ENCODE data around the gene LAMP1. TPM values are rescaled to one million over a fixed set of nuclear protein-coding genes. Genes with fewer than 3 reads are reported as not detected.

Gene LAMP1
- total RNA-seq, 1 donor from 2014 or later, result 413 TPM

DNA sequence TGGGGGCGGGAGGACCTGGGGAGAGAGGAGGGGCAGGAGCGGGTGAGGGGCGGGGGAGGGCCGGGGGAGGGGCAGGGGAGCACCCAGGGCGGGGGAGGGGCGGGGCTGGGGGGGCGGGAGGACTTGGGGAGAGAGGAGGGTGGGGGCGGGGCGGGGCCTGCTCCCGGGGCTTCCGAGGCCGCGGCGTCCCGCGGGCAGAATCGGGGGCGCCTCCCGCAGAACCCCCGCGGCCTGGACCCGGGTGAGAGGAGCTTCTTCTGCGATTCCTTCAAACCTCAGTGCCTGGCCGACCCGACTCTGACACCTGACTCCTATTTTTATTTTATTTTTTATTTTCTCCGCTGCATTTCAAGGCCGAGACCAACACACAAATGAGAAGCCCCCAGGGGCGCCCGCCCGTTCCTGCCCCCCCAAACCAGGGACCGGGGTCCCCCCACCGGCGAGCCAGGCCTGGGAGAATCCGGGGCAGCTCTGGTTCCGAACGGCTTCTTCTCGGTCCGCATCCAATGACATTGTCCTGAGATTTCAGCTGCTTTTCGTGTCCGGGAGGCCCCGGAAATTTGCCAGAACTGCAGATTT, 67.4 kb downstream of the LAMP1 start:
- H3K4me1 Mint-ChIP-seq (ENCODE audit: unreplicated experiment), result peaks cover 2% of the 10 kb centered on the region
- H3K9me3 Mint-ChIP-seq (ENCODE audit: unreplicated experiment), result no peaks in the 10 kb centered on the region
- H3K4me3 Mint-ChIP-seq (ENCODE audit: unreplicated experiment), result peak overlapping the region; percentile 26
- H3K27ac Mint-ChIP-seq (ENCODE audit: unreplicated experiment), result no peak overlapping the region
- no peak for DNase-seq (ENCODE audit: extremely low spot score, unreplicated experiment)
- no peaks in the 10 kb centered on the region for H3K36me3 Mint-ChIP-seq (ENCODE audit: unreplicated experiment)
- TF ChIP-seq, protein P1, sequence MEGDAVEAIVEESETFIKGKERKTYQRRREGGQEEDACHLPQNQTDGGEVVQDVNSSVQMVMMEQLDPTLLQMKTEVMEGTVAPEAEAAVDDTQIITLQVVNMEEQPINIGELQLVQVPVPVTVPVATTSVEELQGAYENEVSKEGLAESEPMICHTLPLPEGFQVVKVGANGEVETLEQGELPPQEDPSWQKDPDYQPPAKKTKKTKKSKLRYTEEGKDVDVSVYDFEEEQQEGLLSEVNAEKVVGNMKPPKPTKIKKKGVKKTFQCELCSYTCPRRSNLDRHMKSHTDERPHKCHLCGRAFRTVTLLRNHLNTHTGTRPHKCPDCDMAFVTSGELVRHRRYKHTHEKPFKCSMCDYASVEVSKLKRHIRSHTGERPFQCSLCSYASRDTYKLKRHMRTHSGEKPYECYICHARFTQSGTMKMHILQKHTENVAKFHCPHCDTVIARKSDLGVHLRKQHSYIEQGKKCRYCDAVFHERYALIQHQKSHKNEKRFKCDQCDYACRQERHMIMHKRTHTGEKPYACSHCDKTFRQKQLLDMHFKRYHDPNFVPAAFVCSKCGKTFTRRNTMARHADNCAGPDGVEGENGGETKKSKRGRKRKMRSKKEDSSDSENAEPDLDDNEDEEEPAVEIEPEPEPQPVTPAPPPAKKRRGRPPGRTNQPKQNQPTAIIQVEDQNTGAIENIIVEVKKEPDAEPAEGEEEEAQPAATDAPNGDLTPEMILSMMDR (IDR thresholded peaks at IDR 0.05), result no peak
- peaks cover 8% of the 10 kb centered on the region for H3K27me3 Mint-ChIP-seq (ENCODE audit: unreplicated experiment)

DNA sequence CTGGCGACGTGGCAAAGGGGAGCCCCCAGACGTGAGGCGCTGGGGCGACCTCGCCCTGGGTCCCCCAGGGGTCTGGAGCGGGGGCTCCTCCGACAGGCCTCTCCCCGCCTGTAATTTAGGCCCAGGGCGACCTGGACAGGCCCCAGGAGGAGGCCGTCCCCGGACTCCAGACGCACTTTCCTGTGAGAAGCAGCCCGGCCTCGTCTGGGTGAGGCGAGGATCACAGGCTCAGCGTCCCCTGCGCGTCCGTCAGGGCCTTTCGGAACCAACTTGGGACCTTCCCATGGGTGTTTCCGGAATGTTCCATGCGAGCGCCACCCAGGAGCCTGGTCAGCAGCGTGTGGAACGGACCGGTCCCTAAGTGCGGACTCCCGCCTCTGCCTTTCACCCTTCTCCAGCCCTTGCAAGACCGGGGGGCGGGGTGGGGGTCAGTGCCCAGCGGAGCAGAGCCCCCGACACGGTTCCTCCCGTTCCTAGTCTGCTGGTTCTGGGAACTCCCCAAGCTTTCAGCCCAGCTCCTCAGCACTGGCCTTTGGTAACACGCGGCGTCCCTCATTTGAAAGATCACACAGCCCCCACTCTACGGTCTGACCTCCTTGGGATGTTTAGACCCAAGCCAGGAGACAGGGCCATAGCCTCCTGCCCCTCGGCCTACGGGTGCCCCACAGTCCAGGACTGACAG, 68.0 kb downstream of the LAMP1 start:
- Mint-ChIP-seq H3K27me3 (ENCODE audit: unreplicated experiment) (peaks cover 8% of the 10 kb centered on the region), H3K9me3 (ENCODE audit: unreplicated experiment) (no peaks in the 10 kb centered on the region), H3K4me1 (ENCODE audit: unreplicated experiment) (peaks cover 2% of the 10 kb centered on the region), H3K4me3 (ENCODE audit: unreplicated experiment) (peak overlapping the region; percentile 57), H3K27ac (ENCODE audit: unreplicated experiment) (no peak overlapping the region), H3K36me3 (ENCODE audit: unreplicated experiment) (no peaks in the 10 kb centered on the region)
- DNase-seq (ENCODE audit: extremely low spot score, unreplicated experiment), result peak; percentile 83
- TF ChIP-seq, protein P1 (IDR thresholded peaks at IDR 0.05), result no peak

DNA sequence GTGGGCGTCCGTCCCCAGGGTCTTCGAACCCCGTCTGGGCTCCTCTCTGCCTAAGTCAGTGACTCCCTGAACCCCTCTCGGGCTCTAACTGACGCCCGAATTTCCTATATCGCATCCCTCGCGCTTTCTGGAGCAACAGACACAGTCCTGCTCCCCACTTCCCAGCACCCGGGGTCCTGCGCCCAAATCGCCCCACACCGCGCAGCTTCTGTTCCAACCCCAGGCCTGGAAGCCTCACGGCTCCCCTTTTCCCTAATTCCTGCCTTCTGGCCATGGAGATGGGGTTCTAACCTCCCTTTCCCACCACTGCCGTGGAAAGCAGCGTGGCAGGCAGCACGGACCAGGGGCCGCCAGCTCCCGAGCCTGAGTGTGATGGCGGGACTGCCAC, 68.5 kb downstream of the LAMP1 start:
- no peak overlapping the region for H3K27ac Mint-ChIP-seq (ENCODE audit: unreplicated experiment)
- TF ChIP-seq, protein P1 (IDR thresholded peaks at IDR 0.05), result no peak

DNA sequence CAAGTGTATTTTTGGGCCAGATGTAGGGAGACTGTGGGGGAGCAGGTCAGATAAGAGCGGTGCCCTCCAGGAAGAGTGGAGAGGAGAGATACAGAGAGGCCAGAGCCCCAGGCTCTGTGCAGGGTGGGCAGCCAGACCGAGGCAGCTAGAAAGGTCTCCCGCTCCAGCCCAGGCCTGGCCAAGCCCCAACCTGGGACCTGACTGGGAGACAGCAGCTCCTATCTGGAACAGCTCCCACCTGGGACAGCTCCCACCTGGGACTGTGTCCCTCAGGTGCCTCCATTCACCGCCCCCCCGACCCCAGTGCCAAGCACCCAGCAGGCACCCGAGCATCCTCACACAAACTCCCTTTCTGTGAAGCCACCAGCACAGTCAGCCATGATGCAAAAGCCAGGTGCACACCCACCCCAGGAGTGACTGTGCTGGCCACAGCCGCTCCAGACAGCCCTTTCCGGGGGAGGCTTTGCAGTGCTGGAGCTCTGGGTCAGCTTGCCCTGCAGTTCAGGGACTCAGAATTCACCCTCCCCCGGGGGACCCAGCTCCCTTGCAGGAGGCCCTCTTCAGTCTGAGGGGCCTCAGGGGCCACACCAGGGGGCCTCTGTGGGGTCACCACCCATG, 69.0 kb downstream of the LAMP1 start:
- peak; percentile 84 for DNase-seq (ENCODE audit: extremely low spot score, unreplicated experiment)
- Mint-ChIP-seq H3K4me1 (ENCODE audit: unreplicated experiment) (peaks cover 2% of the 10 kb centered on the region), H3K27me3 (ENCODE audit: unreplicated experiment) (peaks cover 5% of the 10 kb centered on the region), H3K36me3 (ENCODE audit: unreplicated experiment) (no peaks in the 10 kb centered on the region), H3K9me3 (ENCODE audit: unreplicated experiment) (no peaks in the 10 kb centered on the region), H3K4me3 (ENCODE audit: unreplicated experiment) (no peak overlapping the region), H3K27ac (ENCODE audit: unreplicated experiment) (no peak overlapping the region)
- TF ChIP-seq, protein P1 (IDR thresholded peaks at IDR 0.05), result no peak

More for the DNA sequence above, 68.5 kb downstream of the LAMP1 start:
- Mint-ChIP-seq H3K4me3 (ENCODE audit: unreplicated experiment) (peak overlapping the region; percentile 57), H3K36me3 (ENCODE audit: unreplicated experiment) (no peaks in the 10 kb centered on the region), H3K9me3 (ENCODE audit: unreplicated experiment) (no peaks in the 10 kb centered on the region), H3K27me3 (ENCODE audit: unreplicated experiment) (peaks cover 5% of the 10 kb centered on the region), H3K4me1 (ENCODE audit: unreplicated experiment) (peaks cover 2% of the 10 kb centered on the region)
- no peak for DNase-seq (ENCODE audit: extremely low spot score, unreplicated experiment)

DNA sequence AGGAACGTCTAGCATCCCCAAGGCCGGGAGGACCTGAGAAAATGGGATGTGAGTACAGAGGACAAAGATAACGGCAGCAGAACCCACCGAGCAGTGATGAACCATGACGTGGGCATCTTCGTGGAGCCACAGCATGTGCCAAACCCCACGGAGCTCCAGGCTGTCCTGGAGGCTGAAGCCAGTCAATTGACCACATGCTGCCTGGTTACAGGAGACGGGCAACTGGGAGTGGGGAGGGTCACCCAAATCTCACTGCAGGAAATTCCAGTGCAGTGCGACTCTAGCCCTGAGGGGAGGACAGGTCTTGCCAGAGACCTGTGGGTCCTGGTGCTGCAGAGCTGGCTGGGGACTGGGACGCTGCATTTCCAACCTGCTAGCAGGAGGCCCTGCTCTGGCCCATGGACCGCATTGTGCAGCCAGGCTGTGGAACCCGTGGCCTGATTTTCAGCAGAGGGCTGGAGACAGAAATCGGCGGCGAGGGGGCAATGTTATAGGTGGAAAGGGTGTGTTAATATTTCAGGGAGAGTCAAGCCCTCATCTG, 70.1 kb downstream of the LAMP1 start:
- Mint-ChIP-seq H3K4me1 (ENCODE audit: unreplicated experiment) (peaks cover 2% of the 10 kb centered on the region), H3K36me3 (ENCODE audit: unreplicated experiment) (no peaks in the 10 kb centered on the region), H3K4me3 (ENCODE audit: unreplicated experiment) (no peak overlapping the region), H3K9me3 (ENCODE audit: unreplicated experiment) (no peaks in the 10 kb centered on the region), H3K27me3 (ENCODE audit: unreplicated experiment) (peaks cover 5% of the 10 kb centered on the region), H3K27ac (ENCODE audit: unreplicated experiment) (no peak overlapping the region)
- DNase-seq (ENCODE audit: extremely low spot score, unreplicated experiment), result no peak
- TF ChIP-seq, protein P1 (IDR thresholded peaks at IDR 0.05), result no peak
